HG03025 (cell line): ENCODE results near the gene FBXL19.

ENCODE experiments used
- ATAC-seq: cut with Tn5 transposase; IDR thresholded peaks from one replicate; pipeline ENCODE4 v1.9.1; 2021; ENCODE audit warnings: mild to moderate bottlenecking, moderate library complexity; ENCODE audit not compliant: unreplicated experiment, low FRiP score

FBXL19 gene

DNA sequence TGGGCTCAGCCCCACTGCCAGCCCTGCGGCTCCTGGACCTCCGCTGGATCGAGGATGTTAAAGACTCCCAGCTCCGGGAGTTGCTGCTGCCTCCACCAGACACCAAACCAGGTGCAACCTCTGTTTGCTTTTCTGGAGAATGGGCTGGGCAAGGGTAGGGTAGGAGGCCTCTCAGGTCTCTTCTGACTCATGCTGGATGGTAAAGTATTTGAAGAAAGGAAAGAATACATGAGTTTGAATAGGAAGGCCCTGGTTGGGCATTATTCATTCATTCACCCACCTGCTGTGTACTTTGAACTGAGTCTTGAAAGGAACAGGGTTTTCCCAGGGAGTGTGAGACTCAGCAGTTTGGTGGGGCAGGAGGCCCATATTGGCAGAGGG lies 19.0 kb downstream of the FBXL19 start:
- ATAC-seq, result no peak

DNA sequence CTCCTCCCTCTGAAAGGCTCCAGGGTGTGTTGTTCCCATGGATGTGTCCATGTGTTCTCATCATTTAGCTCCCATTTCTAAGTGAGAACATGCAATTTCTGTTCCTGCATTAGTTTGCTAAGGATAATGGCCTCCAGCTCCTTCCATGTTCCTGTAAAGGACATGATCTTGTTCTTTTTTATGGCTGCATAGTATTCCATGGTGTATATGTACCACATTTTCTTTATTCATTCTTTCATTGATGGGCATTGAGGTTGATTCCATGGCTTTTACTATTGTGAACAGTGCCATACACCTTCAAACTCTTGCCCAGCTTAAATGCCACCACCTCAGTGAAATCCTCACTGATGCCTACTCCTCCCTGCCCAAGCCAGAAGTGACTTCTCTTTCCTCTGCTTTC lies 21.0 kb downstream of the FBXL19 start:
- no peak for ATAC-seq

DNA sequence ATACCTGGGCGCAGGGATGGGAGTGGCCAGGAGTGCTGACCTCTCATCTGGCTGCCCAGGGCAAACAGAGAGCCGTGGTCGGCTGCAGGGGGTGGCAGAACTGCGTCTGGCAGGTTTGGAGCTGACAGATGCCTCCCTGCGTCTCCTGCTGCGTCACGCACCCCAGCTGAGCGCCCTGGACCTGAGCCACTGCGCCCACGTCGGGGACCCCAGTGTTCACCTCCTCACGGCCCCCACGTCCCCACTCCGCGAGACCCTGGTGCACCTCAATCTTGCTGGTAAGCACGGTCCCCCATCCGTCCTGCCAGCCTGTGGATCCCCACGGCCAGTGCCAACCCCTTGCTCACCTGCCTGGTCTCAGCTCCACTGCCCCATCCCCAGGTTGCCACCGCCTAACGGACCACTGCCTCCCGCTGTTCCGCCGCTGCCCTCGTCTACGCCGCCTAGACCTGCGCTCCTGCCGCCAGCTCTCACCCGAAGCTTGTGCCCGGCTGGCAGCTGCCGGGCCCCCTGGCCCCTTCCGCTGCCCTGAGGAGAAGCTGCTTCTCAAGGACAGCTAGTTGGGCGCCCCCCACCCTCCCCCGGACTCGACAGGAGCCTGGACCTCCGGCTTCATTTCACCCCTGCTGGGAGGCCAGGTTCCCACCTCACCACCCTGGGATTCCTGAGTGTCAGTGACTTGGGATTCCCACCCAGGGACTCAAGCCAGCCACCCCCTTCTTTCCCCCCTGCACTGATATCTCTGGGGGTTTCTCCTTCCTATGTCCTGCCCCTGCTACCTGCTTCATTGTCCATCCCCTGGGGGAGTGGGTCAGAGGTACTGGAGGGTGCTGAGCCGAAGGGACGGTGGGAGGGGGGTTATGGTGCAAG lies 23.5 kb downstream of the FBXL19 start:
- ATAC-seq, result no peak

DNA sequence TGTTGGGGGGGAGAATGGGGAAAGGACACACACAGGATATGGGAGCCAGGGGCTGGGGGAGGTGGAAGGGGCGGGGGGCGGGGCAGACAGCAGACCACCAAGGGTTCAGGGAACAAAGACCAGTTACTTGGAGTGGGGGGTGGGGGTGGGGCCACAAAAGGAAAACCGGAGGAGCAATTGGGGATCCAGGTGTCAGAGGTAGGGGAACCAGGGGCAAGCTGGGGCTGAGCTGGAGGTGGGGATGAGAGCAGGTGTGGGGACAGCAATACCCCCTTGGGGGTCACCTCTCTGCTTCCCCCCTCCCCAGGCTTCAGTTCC lies 24.1 kb downstream of the FBXL19 start:
- no peak for ATAC-seq

DNA sequence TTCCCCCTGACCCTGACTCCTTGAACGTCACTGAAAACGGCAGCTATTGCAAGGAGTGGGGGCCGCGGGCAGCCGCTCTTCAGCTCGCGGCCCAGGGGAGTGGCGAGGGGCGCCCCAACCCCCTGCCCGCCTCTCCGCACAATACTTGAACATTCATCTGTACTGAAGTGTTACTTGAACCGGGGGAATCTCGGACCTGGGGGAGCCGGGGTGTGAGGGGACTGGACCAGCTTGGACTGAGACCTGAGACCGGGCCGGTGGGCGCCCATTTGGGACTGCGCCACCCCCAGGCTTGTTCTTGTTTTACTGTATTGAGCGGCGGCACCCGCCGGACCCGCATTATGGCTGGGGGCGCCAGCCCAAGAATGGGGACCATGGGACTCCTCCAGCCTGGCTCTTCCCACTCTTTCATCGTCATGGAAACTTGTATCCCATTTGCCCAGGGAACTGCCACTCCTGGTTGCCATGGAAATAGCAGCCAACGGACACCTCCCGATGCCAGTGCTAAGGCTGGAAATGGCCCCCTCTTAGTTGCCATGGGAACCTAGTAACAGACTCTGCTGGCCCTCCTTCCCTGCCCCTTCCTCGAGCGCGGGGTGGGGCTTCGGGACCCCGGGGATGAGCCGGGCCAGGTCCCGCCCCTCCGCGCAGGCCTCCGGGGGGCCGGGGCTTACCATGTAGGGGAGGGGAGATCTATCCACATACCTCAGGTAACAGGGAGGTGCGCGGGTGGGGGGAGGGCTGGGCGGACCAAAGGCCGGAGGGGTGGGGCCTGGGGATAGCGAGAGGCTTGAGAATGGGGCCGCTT lies 24.7 kb downstream of the FBXL19 start:
- no peak for ATAC-seq

DNA sequence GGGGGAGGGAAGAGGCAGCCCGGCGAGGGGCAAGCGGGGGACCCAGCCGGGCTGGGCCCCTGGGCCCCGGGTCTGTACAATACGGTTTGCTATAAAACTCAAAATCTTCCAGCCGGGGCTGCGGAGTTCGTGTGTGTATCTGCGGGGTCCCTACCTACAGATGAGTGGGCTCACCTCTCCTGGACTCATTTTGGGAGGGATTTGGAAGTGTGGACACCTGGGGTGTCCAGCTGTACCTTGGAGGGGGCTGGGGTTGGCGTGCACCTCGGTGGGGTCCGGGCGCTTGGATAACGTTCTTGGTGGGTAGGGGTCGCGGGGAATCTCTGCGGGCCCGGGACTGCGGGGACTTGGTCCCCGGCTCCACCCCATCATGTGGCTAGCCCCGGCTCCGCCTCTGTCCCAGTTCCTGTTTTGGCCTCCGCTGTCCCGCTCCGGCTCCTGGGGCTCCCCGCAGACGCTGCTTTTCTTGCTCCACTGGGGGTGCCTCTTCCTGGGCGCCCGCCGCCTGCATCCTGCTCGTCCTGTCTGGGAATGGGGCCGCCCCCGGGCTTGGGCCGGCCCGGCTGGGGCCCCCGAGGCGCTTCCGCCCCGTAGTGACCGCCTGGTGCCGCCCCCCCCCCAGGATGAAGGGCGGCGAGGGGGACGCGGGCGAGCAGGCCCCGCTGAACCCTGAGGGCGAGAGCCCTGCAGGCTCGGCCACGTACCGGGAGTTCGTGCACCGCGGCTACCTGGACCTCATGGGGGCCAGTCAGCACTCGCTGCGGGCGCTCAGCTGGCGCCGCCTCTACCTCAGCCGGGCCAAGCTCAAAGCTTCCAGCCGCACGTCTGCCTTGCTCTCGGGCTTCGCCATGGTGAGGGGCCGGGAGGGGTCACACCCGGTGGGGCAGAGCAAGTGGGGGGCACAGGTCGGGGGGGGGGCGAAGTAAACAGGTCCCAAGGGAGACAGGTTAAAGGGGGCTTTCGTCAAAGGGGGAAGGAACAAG lies 25.6 kb downstream of the FBXL19 start, which contains the start of gene ORAI3:
ORAI3 (plus strand) TSS at position 402 of the 983 bp plus-strand sequence; CDS start at position 624, 222 bp downstream.
- ATAC-seq, result no peak

DNA sequence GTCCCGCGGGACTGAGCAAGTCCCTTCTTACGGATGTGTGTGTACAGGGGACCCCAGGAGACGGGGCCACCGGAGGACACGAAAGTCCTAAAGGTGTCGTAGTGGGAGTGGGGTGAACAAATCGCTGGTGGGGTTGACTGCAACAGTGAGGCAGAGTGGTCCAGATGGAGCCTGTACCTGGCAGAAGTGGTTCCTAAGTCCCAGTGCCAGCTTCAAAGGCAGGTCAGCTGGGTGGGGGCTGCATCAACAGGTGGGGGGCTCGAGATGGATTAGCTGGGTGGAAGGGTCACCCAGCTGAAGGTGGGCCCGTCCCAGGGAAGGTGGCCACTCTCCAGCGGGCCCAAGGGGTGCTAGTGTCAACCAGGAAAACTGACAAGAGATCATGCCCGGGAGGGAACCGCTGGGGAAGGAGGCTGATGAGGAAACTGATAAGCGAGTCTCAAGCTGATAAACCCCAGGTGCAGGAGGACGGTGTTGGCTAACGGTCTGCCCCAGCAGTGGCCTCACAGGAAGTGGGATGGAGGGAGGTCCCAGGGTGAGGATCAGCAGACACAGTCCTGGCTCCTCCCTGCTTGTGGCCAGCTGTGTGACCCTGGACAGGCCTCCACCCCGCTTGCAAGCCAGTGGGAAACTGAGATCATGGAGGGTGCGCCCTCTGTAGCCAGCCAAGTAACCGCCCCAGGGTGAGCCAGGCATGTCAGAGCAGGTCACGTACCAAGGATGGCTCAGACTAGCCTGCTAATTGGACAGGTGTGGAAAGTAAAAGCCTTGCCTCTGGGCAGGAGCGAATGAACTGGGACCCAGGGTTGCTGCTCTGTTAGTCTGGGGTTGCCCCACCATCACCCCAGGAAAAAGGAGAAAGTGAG lies 26.5 kb downstream of the FBXL19 start:
- no peak for ATAC-seq

DNA sequence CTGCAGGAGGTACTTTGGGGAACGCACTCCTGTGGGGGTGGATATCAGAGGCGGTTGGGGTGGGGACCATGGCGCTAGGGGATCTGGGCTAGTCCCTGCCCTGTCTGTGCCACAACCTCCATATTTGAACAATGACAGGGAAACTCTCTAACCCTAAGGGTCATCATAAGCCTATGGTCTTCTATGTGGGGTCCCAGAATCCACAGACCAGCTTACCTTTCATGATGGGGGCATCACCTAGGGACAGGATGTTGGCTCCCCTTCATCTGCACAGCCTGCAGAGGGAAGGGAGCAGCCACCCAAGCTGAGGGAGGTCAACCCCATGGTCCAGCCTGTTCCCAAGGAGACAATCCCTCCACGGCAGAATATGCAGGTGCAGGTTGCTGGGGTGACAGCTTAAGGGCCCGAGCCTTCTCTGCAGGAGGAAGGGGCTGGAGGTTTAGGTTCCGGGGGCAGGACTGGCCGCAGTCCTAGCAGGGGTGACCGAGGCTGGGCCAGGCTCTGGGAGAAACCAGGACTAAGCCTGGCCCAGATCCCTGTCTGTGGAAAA lies 27.2 kb downstream of the FBXL19 start:
- ATAC-seq, result no peak

DNA sequence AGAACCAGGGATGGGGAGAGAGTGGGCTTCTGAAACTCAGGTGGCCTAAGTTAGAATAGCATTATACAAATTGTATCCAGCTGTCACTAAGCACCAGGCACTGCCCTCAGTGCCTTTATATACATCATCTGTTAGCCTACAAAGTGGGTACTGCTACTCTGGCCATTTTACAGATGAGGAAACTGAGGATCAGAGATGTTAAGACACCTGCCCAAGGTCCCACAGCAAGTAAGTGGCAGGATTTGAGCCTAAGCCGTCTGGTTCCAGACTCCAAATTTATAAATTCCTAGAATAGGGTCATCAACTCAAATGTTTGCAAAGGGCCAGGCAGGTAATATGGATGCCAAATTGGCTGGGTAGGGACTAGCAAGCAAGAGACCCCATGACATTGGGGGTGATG lies 27.8 kb downstream of the FBXL19 start:
- no peak for ATAC-seq

DNA sequence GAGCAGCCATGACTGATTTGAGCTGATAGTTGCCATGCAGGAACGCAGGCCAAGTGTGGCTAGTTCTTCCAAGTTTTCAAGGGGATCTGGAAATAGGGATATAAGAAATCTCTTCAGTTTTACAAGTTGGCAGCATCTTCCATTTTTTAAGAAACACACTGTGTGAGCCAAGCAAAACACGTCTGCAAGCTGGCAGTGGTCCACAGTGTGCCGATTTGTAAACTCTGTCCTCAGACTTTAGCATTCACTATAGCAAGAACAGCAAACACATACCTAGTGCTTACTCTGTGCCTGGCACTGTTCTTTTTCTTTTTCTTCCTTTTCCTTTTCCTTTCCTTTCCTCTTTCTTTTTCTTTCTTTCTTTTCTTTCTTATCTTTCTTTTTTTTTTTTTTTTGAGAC lies 28.4 kb downstream of the FBXL19 start:
- ATAC-seq, result no peak

DNA sequence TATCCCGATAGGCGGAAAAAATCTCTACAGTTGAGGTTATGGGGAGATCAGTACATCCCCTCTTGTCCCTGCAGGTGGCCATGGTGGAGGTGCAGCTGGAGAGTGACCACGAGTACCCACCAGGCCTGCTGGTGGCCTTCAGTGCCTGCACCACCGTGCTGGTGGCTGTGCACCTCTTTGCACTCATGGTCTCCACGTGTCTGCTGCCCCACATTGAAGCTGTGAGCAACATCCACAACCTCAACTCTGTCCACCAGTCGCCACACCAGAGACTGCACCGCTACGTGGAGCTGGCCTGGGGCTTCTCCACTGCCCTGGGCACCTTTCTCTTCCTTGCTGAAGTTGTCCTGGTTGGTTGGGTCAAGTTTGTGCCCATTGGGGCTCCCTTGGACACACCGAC lies 29.7 kb downstream of the FBXL19 start:
- ATAC-seq, result no peak

DNA sequence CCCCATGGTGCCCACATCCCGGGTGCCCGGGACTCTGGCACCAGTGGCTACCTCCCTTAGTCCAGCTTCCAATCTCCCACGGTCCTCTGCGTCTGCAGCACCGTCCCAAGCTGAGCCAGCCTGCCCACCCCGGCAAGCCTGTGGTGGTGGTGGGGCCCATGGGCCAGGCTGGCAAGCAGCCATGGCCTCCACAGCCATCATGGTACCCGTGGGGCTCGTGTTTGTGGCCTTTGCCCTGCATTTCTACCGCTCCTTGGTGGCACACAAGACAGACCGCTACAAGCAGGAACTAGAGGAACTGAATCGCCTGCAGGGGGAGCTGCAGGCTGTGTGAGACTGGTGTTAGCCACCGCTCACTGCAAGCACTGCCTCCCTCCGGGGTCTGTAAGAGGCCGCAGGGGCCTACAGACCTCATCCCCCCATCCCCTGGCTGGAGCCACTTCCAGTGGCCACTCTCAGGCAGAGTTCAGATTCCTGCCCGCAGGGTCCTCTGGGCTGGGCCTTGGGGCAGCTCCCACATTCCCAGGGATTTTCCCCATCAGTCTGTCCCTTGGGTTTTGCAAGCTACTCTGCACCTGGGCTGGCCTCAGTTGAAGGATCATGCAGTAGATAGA lies 30.2 kb downstream of the FBXL19 start:
- no peak for ATAC-seq

DNA sequence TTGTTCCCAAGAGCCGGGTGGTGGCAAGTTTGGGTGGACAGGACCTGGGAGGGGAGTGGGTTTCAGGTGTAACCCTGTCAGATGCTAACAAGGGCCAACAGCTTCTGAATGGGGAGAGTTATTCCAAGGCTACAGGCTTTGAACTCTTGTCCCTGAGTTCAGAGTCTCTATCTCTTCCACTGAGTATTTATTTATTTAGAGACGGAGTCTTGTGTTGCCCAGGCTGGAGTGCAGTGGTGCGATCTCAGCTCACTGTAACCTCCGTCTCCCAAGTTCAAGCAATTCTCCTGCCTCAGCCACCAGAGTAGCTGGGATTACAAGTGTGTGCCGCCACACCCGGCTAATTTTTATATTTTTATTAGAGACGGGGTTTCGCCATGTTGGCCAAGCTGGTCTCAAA lies 31.6 kb downstream of the FBXL19 start:
- ATAC-seq, result no peak

DNA sequence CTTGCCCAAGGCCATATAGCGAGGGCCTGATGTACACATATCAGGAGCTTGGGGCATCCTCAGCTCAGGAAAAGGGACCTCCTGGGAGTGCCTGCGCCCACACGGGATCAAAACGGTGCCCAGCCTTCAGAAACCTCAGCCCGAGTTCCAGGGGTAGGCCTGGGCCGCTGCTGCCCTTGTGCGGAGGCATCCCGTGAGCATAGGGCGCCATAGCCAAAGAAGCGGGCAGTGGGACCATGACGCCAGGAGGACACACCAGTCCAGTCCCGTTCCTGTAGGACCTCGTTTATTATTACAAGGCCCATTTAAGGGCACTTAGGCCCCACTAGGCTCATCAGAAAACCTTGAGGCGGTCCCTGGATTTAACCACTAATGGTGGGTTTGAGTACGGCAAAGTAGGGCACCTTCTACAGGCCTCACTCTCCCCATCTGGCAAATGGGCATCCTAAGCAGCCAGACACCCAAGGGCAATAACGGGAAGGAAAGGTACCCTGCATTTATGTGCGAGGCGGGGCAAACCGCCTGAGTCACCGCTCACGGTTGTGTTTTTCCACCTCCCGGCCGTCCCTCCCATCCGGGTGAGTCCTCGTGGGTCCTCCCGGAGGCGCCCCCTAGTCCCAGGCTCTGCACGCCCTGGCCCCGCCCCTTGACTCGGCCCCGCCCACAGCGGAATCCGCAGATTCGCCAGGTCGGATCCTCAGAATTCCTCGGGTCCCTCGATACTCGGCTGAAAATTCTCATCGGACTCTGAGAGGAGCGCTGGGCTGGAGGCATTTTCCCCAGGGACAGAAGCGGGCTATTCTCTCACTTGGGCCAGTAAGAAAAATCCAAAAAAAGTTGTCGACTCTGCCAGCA lies 33.5 kb downstream of the FBXL19 start:
- ATAC-seq, result no peak

DNA sequence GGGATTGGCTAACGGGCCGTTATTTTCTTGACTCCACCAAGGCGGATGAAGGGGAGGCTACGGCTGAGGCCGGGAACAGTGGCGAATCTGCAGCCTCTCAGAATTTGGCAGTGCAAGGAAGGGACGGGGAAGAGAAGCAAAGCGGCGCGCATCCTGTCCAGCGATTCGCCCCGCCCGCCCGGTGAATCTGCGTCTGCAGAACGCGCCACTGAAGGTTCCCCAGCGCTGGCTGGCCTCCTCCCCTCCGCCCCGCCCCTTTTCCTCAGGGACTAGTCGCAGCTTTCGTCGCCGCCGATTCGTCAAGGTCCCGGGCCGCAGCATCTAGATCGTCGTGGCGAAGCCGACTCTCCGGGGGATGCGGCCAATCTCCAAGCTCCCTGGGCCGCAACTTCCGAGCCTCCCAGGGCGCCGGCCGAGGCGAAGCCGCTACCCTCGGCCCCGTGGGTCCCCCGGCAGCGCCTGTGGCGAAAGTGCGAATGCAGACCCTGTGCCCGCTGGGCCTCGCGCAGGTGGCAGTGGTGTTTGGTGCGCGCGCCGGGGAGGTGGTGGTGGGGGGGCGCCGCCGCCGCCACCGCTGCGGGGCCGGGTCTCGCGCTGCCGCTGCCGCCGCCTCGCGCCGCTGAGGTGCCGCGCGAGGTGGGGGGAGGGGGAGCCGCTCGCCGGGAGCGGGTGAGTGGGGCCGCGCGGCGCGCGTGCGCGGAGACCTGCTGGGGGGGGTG lies 34.2 kb downstream of the FBXL19 start, which contains the start of gene SETD1A:
SETD1A (plus strand) TSS at position 299 of the 719 bp plus-strand sequence. CDS start 978 bp downstream, outside the sequence.
- peak; percentile 67 for ATAC-seq

DNA sequence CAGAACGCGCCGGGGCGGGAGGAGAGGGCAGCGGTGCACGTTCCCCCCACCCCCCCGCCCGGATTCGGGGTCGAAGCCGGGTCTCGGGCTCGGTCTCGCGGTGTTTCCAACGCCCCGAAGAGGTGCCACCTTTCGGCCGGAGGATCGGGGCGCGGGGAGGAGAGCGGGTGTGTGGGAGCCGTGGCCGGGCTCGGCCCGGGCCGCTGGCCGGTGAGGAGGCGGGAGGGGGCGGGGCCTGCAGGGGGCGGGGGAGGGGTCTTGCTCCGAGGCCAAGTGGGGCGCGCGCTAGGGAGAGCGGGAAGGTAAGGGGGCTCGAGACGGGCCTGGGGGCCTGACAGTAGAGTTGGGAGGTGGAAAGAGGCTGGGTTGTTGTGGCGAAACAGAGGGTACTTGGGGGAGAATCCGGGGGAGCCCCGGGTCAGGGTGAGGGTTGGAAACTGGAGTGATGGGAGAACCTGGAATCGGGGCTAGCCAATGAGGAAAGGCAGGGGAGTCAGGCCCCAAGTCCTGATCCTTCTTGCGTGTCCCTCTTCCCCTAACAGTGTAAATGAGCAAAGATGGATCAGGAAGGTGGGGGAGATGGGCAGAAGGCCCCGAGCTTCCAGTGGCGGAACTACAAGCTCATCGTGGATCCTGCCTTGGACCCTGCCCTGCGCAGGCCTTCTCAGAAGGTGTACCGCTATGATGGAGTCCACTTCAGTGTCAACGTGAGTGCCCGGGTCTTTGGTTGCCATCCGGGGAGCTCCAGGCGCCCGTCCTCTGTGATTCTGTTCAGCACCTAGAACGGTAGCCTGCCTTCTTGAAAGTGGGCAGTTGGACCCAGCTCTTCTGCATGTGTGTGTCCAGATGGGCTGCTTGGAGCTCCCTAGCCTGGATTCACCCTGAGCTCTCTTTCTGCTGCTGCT lies 35.1 kb downstream of the FBXL19 start:
- peak; percentile 11 for ATAC-seq
